NT2/D1 (cell line): Measurements from ENCODE around the gene DOCK3.
"Not testable (repeated sequence)": the region's sequence is repeated elsewhere in the genome, so short reads cannot be mapped to it uniquely, and the experiment has no call there.

Experiments used
- DNase-seq: peaks from one replicate; pipeline ENCODE4 v3.0.0-alpha.2; 2011; ENCODE audit warnings: low read depth, low spot score
- H3K27me3 ChIP-seq: 2 replicates; pipeline ENCODE4 v1.6.0; 2011; ENCODE audit warnings: mild to moderate bottlenecking; ENCODE audit not compliant: insufficient read length, insufficient read depth
- H3K36me3 ChIP-seq: 2 replicates; pipeline ENCODE4 v1.6.1; 2011; ENCODE audit warnings: mild to moderate bottlenecking, low read length, mixed read lengths; ENCODE audit not compliant: insufficient read depth, insufficient read length
- H3K4me1 ChIP-seq: 2 replicates; pipeline ENCODE4 v1.5.1; 2011; ENCODE audit not compliant: insufficient read depth, insufficient read length
- H3K4me3 ChIP-seq: 2 replicates; pipeline ENCODE4 v1.5.1; 2011; ENCODE audit warnings: low read depth; ENCODE audit not compliant: insufficient read length
- H3K9ac ChIP-seq: 2 replicates; pipeline ENCODE4 v1.6.0; 2011; ENCODE audit warnings: low read depth; ENCODE audit not compliant: insufficient read length
- H3K9me3 ChIP-seq: 2 replicates; pipeline ENCODE4 v1.5.1; 2011; ENCODE audit warnings: mild to moderate bottlenecking, low read length; ENCODE audit not compliant: insufficient read depth
- SUZ12 ChIP-seq: IDR thresholded peaks from 2 replicates; pipeline ENCODE4 v1.6.1; 2011; ENCODE audit not compliant: insufficient read length, insufficient read depth; ENCODE audit errors: extremely low read depth
- YY1 ChIP-seq: IDR thresholded peaks from 2 replicates; pipeline ENCODE4 v1.6.1; 2011; ENCODE audit not compliant: insufficient read length, insufficient read depth
- ZNF274 ChIP-seq: IDR thresholded peaks from 2 replicates; pipeline ENCODE4 v1.6.1; 2011; ENCODE audit warnings: mild to moderate bottlenecking, low read depth, low read length

DOCK3 gene

GRCh38 chr3:50815844-50816243 is 141.1 kb downstream of the DOCK3 start:
- Histone ChIP-seq H3K36me3 (no peaks in the 10 kb centered on the region), H3K4me1 (peaks cover 5% of the 10 kb centered on the region), H3K27me3 (no peaks in the 10 kb centered on the region), H3K9ac (peak overlapping the region; percentile 2), H3K4me3 (no peak overlapping the region), H3K9me3 (peaks cover 9% of the 10 kb centered on the region)
- TF ChIP-seq SUZ12 (no peak), YY1 (no peak), ZNF274 (no peak)
- DNase-seq, result no peak

GRCh38 chr3:50816894-50817293 is 142.2 kb downstream of the DOCK3 start:
- TF ChIP-seq SUZ12, result no peak
- no peak for TF ChIP-seq YY1
- TF ChIP-seq ZNF274, result no peak
- no peak for DNase-seq
- Histone ChIP-seq H3K36me3 (no peaks in the 10 kb centered on the region), H3K4me3 (no peak overlapping the region), H3K27me3 (no peaks in the 10 kb centered on the region), H3K9me3 (peaks cover 9% of the 10 kb centered on the region), H3K9ac (peak overlapping the region; percentile 34), H3K4me1 (peaks cover 5% of the 10 kb centered on the region)

DNA sequence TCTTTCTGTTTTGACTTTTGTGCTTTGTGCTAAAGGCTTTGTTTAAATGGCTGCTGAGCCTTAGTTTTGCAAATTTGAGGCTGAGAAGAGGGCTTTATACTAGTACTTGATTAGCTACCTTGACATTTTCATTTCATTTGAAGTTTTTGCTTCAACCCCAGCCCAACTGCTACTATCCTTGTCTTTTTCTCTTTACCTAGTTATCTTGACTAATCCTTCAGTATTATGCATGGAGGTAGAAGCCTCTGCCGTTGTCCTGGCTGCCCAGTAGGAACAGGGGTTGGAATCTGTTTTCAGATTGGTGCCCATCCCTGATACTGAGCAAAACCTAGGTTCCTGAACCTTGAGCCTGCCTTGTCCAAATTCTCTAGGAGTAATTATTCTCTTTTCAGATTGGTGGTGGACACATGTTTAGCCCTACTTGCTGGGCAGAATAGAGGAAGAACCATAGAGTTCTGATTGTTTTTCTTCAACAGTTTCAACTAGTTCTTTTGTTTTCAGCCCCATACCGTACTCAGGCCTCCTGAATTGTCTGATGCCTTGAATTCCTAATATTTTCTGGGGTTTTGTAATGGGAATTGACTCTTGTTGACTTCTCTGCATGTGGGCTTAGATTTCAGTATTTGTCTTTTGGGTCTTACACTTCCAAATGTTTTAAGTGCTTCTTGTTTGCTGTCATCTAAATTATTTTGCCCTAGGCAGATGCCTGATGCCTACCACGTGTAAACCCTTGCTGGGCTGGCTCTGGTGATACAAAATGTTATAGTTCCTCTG is 143.2 kb downstream of the DOCK3 start:
- no peaks in the 10 kb centered on the region for H3K36me3 ChIP-seq
- no peaks in the 10 kb centered on the region for H3K27me3 ChIP-seq
- peaks cover 9% of the 10 kb centered on the region for H3K9me3 ChIP-seq
- DNase-seq, result peak; percentile 83
- H3K9ac ChIP-seq, result no peak overlapping the region
- no peak overlapping the region for H3K4me3 ChIP-seq
- no peak for TF ChIP-seq SUZ12
- no peak for TF ChIP-seq ZNF274
- TF ChIP-seq YY1, result no peak
- H3K4me1 ChIP-seq, result peaks cover 5% of the 10 kb centered on the region

GRCh38 chr3:50819882-50820281 is 145.2 kb downstream of the DOCK3 start:
- no peak overlapping the region for H3K9ac ChIP-seq
- no peaks in the 10 kb centered on the region for H3K36me3 ChIP-seq
- no peaks in the 10 kb centered on the region for H3K27me3 ChIP-seq
- H3K4me1 ChIP-seq, result peaks cover 5% of the 10 kb centered on the region
- H3K4me3 ChIP-seq, result no peak overlapping the region
- peaks cover 23% of the 10 kb centered on the region for H3K9me3 ChIP-seq
- no peak for TF ChIP-seq ZNF274
- TF ChIP-seq SUZ12, result no peak
- TF ChIP-seq YY1, result no peak
- DNase-seq, result no peak

DNA sequence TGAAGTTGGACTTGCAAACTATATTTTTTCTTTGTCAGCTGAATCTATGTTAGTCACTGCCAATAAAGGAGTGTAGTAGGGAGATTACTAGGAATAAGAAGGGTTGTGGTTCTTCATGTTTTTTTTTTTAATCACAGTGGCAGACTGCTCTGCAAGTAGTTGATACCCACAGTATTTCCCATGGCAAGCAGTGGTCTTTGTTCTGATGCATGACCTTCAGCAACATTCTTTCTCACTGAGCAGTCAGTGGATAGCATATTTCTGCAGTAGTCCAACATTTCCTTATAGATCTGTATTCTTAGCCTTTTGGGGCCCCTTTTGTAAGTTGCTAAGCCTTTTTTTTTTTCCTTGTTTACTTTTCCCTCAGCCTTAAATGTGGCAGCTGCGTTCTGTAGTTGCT is 151.1 kb downstream of the DOCK3 start:
- Histone ChIP-seq H3K27me3 (no peaks in the 10 kb centered on the region), H3K36me3 (no peaks in the 10 kb centered on the region), H3K4me3 (no peak overlapping the region), H3K4me1 (no peaks in the 10 kb centered on the region), H3K9ac (no peak overlapping the region), H3K9me3 (peaks cover 16% of the 10 kb centered on the region)
- DNase-seq, result no peak
- no peak for TF ChIP-seq YY1
- no peak for TF ChIP-seq ZNF274
- TF ChIP-seq SUZ12, result no peak

GRCh38 chr3:50830451-50830850 is 155.7 kb downstream of the DOCK3 start:
- no peaks in the 10 kb centered on the region for H3K36me3 ChIP-seq
- H3K4me1 ChIP-seq, result no peaks in the 10 kb centered on the region
- peaks cover 21% of the 10 kb centered on the region for H3K9me3 ChIP-seq
- TF ChIP-seq ZNF274 (no peak), SUZ12 (no peak), YY1 (no peak)
- no peak overlapping the region for H3K9ac ChIP-seq
- no peaks in the 10 kb centered on the region for H3K27me3 ChIP-seq
- no peak overlapping the region for H3K4me3 ChIP-seq
- DNase-seq, result no peak

GRCh38 chr3:50831009-50831408 is 156.3 kb downstream of the DOCK3 start:
- H3K9me3 ChIP-seq, result peaks cover 26% of the 10 kb centered on the region
- not testable (repeated sequence) for H3K4me3 ChIP-seq, DNase-seq, H3K9ac ChIP-seq, H3K27me3 ChIP-seq, H3K4me1 ChIP-seq, H3K36me3 ChIP-seq
